ENCODE data around the gene RTF1.
"Not testable (repeated sequence)": the region's sequence is repeated elsewhere in the genome, so short reads cannot be mapped to it uniquely, and the experiment has no call there.

The RTF1 gene

DNA sequence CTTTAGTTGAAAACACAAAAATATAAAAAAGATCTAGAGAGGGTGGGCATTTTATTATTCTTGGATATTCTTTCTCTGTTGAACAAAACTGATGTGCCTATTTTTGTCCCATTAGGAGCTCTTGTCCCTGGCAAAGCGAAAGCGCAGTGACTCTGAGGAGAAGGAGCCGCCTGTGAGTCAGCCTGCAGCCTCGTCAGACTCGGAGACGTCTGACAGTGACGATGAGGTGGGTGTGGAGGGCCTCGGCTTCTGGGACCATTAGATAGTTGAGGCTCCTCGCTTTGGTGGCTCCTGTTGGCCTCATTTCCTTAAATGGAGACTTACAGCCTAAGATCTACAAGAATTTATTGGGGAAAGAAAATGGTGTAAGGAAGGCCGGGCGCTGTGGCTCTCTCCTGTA, 21.3 kb downstream of the RTF1 start:
- no peak for DNase-seq

DNA sequence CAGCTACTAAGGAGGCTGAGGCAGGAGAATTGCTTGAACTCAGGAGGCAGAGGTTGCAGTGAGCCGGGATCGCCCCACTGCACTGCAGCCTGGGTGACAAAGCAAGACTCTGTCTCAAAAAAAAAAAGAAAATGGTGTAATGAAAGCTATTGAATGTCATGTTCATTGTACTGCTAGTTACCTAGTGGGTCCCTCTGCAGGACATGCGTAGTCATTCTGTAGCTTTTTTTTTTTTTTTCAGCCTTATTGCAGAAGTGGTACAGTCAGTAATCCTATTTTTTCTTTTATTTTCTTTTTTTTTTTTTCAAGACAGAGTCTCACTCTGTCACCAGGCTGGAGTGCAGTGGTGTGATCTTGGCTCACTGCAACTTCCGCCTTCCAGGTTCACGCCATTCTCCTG, 21.9 kb downstream of the RTF1 start:
- not testable (repeated sequence) for DNase-seq

DNA sequence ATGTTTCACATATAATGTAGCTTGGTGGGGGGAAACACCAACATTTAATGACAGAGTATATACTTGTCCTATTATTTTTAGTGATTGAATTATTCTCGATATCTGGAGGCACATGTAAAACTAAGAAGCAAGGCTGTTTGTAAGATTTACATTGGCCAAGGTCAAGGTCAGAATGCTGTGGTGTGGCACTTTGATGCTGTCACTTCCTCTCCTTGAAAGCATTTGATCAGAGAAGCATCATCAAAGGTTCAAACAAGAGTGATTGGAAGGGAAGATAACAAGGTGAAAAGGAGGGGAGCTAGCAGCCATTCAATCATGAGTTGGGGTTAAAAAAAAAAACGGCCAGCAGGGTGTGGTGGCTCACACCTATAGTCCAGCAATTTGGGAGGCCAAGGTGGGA, 26.4 kb downstream of the RTF1 start:
- DNase-seq, result no peak

DNA sequence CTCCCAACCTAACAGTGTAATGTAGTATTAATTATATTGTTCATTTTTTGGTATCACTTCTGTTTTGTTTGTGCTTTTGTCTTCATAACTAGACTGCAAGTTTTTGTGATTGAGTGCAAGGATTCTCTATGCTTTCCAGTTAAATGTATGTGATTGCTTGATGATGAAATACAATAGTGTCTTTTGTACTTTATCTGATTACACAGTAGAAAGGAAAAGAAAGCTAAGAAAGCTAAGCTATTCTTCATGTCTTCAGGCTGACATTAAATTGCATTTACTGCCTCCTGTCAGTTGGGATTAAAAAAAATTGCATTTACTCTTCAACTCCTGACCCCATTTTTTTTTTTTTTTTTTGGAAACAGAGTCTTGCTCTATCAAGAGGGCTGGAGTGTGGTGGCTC, 28.5 kb downstream of the RTF1 start:
- no peak for DNase-seq

DNA sequence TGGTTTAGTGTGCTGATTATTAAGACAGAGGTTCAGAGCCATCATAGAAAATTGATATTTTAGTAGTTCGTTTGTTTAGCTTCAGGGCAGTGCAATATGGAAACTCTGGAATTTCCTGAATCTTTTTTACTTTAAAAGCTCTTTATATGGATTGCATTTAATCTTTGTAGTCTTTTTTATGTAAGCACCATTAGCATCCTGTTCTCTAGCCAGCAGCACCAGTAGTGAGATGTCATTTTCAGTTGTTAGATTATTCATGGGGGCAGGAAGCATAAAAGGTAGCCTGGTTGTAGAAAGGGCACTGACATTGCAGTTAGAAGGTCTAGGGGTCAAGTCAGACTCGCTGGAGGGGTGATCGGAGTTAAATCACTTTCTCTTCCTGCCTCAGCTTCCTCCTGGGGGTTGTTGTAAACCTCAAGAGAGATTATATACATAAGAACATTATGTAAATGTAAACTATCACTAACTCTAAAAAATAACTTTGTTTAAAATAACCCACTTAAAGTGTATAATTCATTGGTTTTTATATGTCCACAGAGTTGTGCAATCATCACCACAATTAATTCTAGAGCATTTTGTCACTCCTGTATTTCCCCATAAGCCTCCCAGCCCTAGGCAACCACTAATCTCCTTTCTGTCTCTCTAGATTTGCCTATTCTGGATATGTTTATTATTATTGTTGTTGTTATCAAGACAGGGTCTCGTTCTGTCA, 45.3 kb downstream of the RTF1 start:
- DNase-seq, result no peak

DNA sequence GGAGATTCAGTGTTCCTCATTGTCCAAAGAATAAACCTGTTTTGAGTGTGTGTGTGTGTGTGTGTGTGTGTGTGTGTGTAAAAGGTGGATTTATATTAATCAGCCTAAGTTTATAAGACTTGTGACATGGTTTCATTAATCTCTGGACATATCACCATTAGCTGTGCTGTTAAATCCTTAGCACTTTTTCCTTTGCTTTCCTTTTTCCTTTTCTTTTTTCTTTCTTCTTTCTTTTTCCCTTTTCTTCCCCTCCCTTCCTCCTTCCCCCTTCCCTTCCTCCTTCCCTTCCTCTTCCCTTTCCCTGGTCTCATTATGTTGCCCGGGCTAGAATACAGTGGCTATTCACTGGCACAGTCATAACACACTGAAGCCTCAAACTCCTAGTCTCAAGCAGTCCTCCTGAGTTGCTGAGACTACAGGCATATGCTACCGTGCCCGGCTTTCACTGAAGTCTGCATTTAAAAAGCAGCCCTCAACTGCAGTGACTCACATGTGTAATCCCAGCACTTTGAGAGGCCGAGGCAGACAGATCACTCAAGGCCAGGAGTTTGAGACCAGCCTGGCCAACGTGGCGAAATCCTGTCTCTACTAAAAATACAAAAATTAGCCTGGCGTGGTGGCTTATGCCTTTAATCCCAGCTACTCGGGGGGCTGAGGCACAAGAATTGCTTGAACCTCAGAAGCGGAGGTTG, 48.1 kb downstream of the RTF1 start:
- no peak for DNase-seq

DNA sequence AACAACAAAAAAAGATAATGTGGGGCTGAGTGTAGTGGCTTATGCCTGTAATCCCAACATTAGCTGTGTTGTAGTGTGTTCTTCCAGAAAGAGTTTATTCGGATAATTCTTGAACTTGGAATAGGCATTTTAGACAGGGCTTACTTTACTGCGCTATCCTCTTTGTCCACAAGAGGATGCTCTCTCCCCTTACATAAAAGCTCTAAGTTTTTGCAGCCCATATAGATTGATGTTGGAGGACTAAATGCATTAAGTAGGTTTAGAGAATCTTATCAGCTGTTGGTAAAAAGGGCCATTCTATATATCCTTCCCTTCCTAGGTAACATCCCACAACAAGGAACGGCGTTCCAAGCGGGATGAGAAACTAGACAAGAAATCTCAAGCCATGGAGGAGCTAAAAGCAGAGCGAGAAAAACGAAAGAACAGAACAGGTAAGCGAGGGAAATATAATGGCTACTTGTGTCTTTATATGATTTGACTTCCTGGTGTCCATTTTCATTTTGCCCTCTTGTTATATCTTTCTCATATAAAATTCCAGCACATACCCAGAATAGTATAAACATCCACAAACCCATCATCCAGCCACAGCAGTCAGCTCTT, 49.0 kb downstream of the RTF1 start:
- no peak for DNase-seq

DNA sequence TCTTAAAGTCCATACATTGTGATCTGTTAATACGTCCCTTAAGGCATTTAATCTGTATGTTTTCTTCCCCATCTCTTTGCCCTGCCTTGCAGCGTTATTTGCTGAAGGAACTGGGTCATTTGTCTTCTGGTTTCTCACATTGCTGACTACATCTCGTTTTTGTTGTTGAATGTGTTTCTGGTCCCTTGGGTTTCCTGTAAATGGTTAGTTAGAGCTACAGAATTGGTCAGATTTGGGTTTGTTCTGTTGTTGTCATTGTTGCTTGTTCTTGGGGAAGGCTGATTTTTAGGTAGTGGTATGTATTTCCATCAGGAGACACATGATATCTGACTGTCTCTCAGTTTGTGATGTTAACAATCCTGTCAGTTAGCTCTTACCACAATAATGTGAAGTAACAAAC, 49.8 kb downstream of the RTF1 start:
- DNase-seq, result no peak

DNA sequence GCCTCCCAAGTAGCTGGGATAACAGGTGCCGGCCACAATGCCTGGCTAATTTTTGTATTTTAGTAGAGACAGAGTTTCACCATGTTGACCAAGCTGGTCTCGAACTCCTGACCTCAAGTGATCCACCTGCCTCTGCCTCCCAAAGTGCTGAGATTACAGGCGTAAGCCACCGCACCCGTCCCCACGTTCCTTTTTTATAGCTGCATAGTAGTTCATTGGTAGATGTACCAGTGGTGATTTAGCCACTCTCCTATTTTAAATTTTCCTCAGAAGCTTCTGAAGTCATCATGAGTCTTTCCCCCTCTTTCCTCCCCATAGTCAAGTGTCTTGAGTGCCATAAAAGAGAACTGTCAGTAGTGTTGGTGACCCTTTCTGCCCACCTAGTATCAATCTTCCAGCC, 52.7 kb downstream of the RTF1 start:
- DNase-seq, result not testable (repeated sequence)

DNA sequence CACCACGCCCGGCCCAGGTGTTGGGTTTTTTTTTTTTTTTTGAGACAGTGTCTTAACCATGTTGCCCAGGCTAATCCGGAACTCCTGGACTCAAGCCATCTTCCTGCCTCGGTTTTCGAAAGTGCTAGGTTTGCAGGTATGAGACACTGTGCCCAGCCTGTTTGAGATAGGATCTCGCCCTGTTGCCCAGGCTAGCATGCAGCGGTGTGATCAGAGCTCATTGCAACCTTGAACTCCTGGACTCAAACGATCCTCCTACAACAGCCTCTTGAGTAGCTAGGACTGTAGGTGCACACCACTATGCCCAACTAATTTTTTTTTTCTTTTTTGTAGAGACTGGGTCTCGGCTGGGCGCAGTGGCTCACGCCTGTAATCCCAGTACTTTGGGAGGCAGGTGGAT, 56.5 kb downstream of the RTF1 start:
- no peak for DNase-seq

DNA sequence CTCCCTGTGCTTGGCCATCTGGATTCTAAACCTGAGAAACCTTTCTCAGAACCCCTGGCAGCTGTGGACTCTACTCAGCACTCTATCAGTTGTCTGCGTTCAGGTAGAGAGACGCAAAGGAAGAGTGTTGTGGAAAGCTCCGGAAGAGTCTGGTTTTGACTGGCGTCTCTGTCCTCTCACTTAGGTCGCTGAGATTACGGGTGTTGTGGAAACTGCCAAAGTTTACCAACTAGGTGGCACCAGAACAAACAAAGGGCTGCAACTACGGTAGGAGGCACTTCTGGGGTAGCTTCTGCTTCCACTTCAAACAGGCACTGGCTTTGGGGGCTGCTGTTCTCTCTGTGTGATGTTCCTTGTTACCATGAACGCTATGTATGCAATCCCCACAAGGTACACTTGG, 57.5 kb downstream of the RTF1 start:
- no peak for DNase-seq

DNA sequence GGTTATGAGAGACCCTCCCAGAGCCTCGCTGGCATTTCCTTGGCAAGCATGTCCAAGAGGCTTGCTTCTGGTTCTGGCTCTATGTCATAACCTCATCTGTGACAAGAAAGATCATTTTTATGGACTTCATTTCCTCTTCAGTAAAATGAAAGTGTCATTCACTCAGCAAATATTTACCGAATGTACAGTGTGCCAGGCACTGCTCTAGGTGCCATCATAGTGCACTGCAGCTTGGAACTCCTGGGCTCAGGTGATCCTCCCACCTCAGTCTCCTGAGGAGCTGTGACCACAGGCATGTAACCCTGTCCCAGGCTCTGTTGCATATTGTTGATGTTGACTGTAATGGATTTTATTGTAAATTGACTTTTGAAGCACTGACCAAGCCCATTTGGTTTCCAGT, 58.0 kb downstream of the RTF1 start:
- no peak for DNase-seq

DNA sequence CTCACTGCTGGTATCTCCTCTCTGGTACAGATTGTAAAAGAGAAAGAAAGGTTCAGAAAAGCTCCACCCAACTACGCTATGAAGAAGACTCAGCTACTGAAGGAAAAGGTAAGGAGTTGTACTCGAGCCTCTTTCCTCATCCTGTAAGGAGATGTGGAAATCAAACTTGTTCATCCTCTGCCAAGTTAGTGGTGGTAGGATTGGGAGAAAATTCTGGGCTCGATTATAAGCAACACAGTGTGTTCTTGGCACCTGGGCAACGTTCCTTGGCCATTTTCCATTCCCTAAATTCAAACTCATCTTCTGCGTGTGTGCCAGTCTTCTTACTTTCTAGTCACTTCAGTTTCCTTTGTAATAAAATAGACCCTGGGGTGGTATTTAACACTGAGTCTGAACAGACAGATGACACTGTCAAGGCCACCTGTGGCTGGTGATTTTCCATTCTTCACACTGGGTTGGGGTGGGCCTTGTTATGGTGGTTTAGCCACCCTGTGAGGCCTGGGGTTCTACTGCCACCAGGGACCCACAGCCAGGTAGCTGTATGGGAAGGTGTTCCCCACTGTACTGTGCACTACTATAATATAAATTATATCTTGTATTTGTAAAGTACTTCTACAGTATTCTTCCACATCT, 59.6 kb downstream of the RTF1 start:
- DNase-seq, result no peak

DNA sequence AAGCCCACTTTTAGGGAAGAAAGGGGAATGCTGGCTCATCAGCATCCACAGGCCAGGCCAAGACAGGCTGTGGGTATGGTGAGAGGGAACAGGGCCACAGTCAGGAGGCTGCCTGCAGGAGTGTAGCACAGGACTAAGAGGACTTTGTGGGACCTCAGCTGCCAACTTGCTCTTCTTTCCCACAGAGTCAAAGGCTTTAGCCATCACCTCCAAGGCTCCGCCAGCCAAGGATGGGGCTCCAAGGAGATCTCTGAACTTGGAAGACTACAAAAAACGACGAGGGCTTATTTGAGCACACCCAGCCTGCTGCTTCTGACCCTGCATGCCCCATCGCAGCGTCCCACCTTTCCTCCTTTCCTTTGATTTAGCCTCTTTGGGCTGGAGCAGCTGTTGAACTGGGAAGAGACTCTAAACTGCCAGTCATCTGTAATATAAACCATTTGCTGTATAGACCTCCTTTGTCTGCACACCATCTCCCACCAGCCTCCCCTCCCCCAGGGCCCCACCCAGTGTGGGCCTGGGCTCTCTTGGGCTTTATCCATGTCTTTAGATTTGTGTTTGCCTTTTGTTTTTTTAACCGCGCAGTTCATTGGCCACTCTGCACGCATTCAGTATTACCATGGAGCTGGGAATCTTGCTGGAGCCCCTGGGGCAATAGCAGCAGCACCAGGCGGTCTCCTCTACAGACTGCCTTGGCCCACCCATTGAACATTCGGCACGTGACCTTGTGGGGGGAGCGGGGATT, 63.7 kb downstream of the RTF1 start:
- DNase-seq, result no peak

DNA sequence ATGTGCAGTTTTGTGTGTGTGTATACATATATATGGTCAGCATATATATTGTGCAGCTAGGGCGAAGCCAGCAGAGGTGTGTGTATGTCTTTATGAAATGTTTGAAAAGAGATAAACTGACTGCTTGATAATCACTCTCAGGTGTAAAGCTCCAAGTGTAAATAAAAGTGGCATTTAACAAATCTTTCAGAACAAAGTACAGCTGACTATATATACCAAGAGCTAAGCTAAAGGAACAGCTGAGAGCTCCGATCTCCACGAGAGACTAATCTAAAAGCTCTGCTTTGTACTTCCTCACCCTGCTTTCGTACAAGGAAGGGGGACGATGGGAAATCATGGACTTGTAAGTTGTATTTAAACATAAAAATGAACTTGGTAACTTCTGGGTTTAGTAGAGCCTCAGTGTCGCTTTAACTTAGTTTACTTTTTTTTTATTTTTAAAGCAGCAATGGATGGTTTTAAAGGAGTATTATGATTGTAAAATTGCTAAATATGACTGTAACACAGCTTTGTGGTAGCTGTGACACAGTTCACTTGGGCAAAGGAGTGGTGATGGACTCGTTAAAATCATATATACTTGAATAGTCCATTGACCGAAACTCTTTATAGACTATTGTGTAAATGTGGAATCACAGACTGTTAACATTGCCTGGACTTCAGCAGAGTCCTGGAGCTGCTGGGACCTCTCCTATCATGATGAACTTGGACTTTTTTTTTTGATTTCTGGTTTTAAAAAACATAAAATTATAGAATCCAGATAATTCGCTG, 65.4 kb downstream of the RTF1 start:
- DNase-seq, result no peak

DNA sequence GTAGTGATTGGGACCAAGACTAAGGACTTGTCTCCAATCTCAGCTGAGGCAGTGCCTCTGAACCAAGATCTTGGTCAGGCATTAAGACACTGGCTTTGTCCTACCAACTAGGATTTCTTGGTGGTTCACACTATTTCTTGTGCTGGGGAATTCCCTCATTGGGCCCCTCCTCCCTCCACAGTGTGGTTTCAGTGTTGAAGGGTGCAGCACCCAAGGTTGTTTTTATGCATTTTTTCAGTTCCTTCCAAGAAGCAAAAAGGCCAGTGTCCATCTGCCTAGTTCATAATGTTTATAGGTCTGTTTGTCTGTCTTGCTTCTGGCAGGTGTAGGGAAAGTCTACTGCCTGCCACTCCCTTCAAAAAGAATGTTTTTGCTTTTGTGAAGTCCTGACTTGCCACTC, 66.2 kb downstream of the RTF1 start:
- no peak for DNase-seq

DNA sequence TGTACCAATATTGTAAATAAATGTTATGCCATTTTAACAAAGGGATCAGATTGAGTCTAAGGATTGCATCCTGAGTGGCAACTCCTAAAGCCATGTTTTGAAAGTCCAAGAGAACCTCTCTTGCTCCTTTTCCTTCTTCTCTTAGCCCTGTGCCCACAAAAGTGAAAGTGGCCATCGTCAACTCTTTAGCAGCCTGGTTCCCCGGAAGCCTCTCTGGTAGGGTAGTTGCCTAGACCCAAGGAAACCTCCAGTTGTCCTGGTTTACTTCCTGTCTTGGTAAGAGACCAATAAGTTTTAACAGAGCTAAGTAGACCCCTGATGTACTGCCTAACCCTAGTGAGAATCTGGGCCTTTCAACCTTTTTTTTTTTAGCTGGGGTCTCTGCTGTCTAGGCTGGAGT, 66.6 kb downstream of the RTF1 start:
- DNase-seq, result no peak

DNA sequence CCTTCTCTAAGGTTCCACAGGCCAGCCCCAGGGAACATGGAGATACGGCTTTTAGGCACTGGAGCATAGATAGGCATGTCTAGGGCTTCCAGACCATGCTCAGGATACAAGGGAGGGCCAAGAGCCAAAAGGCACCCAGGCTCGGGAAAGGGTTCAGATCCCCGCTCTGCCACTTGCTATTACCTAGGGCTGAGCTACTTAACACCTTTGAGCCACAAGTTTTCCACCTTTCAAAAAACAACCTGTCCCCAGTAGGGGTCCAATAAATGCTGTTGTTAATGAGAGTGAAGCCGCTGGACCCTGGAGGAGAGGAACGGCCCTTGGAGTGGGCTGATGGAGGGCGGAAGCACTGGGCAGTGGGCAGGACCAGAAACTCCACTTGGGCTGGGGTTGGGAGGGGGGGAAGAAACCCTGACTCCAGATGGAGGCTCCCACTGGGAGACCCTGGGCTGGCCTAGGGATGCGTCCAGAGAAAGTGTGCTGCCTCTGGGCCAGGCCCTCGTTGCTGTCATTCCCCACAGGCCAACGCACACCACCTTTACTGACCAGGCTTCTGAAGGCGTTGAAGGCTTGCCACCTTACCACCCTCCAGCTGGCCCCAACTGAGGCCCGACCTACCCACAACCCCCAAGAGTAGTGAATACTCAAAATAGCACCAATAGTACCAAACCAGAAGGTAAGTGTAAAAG, 68.2 kb downstream of the RTF1 start:
- no peak for DNase-seq

DNA sequence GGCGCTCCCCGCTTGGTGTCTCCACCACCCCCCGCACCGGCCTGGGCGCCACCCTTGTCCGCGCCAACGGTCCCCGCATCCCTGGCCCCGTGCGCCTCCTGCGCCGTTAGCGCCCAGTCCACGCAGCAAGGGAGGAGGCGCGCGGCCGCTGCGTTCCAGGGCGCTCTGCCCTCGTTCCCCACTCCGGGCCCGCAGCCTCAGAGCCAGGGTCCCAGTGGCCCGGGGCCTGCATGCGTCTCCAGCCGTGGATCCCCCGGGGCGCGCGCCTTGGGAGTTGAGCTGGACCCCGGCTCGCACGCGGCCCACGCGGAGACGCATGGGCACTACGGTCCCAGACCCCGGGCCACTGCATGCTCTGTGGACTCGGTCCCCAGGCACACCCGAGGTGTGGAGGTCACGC, 69.4 kb downstream of the RTF1 start:
- DNase-seq, result no peak

DNA sequence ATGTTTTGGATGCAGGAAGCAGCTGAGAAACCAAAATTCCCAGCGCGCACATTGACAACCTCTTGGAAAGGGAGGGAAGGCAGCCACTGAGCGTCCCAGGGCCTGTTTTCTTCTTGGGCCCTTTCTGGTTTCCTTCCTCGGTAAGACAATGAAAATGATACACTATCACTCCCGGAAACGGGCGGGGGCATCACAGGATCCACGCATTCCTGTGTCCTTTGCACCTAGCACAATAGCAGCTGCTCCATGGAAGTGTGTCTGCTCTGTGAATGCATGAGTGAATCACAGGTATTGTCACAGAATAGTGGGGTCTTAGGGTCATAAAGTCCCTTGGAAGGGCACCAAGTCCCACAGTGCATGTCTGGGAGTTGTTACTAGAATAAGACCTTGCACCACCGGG, 70.5 kb downstream of the RTF1 start:
- DNase-seq, result no peak

DNA sequence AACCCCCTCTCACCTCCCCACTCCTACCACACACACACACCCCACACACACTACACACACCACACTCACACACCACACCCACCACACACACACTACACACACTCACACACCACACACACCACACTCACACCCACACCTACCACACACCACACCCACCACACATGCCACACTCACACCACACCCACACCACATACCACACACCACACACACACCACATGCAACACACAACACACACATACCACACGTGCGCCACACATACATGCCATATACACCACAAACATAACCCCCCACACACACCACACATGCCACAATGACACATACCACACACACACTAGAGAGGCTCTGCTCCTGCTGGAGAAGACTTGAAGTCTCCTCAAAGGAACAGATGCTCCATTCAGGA, 70.9 kb downstream of the RTF1 start:
- no peak for DNase-seq

DNA sequence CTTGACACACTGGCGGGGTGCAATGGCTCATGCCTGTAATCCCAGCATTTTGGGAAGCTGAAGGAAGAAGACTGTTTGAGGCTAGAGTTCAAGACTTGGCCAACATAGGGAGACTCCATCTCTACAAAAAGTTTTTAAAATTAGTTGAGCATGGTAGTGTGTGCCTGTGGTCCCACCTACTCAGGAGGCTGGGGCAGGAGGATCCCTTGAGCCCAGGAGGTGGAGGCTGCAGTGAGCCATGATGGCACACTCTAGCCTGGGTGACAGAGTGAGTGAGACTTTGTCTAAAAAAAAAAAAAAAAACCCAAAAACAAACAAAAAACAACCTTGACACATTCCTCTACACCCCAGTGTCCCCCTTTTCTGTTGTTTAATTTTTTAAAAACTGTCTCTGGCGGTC, 72.7 kb downstream of the RTF1 start:
- DNase-seq, result no peak
